Common myeloid progenitor, CD34-positive (primary cell): ENCODE data around the gene VIPR1.
"Not testable (repeated sequence)": the region's sequence is repeated elsewhere in the genome, so short reads cannot be mapped to it uniquely, and the experiment has no call there.

ENCODE experiments used
- CTCF ChIA-PET: fragments of 350-600 bp; sonication (Branson Sonifier 250); formaldehyde crosslinking; loops from one replicate; lab custom pipeline; 2021; ENCODE audit warnings: antibody characterized with exemption; lab: Charles Lee
- POLR2A ChIA-PET: fragments of 350-600 bp; sonication (Branson Sonifier 250); formaldehyde crosslinking; loops from one replicate; lab custom pipeline; 2021; ENCODE audit warnings: antibody characterized with exemption; lab: Charles Lee
- DNase-seq, 3 donors: peaks; one replicate each; pipeline versions ENCODE4 v3.0.0 to v3.0.0-alpha.2; 2013
- H3K27ac ChIP-seq, 2 experiments: 1 replicate in 1 of 2; 2 replicates in 1 of 2; pipeline ENCODE4 v1.7.0; 2013; ENCODE audit warnings: inconsistent platforms in 2 of 2, low read length in 2 of 2, mild to moderate bottlenecking in 2 of 2, low read depth in 1 of 2, moderate library complexity in 1 of 2; ENCODE audit not compliant: severe bottlenecking in 2 of 2, insufficient read depth in 1 of 2, poor library complexity in 1 of 2
- H3K27me3 ChIP-seq, 5 experiments: replicated peaks in 2 of 5; 1 replicate in 3 of 5; 2 replicates in 2 of 5; pipeline versions ENCODE4 v1.6.1 to v1.7.0; 2013; ENCODE audit warnings: low read length in 4 of 5, mild to moderate bottlenecking in 2 of 5, moderate library complexity in 2 of 5, inconsistent platforms in 1 of 5; ENCODE audit not compliant: insufficient read depth in 5 of 5, control insufficient read depth in 4 of 5
- H3K36me3 ChIP-seq, 4 experiments: 1 replicate in 2 of 4; 2 replicates in 2 of 4; pipeline versions ENCODE4 v1.6.1 to v1.7.0; 2013; ENCODE audit warnings: low read length in 3 of 4, control low read depth in 1 of 4, mild to moderate bottlenecking in 1 of 4; ENCODE audit not compliant: control insufficient read depth in 4 of 4, insufficient read depth in 4 of 4
- H3K4me1 ChIP-seq, 4 experiments: 1 replicate in 3 of 4; 2 replicates in 1 of 4; pipeline versions ENCODE4 v1.6.1 to v1.7.1; 2013; ENCODE audit warnings: low read length in 3 of 4, mild to moderate bottlenecking in 3 of 4, control low read depth in 1 of 4, inconsistent platforms in 1 of 4, moderate library complexity in 1 of 4; ENCODE audit not compliant: control insufficient read depth in 4 of 4, insufficient read depth in 4 of 4; ENCODE audit errors: control extremely low read depth in 1 of 4
- H3K4me3 ChIP-seq, 7 experiments: 1 replicate in 4 of 7; 2 replicates in 3 of 7; pipeline versions ENCODE4 v1.5.1 to v1.7.0; 2013; ENCODE audit warnings: mild to moderate bottlenecking in 7 of 7, low read length in 6 of 7, moderate library complexity in 6 of 7, inconsistent platforms in 2 of 7, low read depth in 2 of 7, control low read depth in 1 of 7; ENCODE audit not compliant: insufficient read depth in 4 of 7, control insufficient read depth in 1 of 7; ENCODE audit errors: extremely low read depth in 1 of 7
- H3K9me3 ChIP-seq, 5 experiments: 1 replicate in 4 of 5; 2 replicates in 1 of 5; pipeline versions ENCODE4 v1.6.1 to v1.7.1; 2013; ENCODE audit warnings: low read length in 4 of 5, mild to moderate bottlenecking in 2 of 5, inconsistent platforms in 1 of 5, low read depth in 1 of 5, moderate library complexity in 1 of 5; ENCODE audit not compliant: control insufficient read depth in 4 of 5, insufficient read depth in 2 of 5; ENCODE audit errors: control extremely low read depth in 1 of 5
- WGBS: methylation state at CpG from one replicate; pipeline ENCODE4 v1.1.5; 2013; ENCODE audit not compliant: insufficient coverage; 5-methylcytosine and 5-hydroxymethylcytosine counted together

Gene VIPR1

DNA sequence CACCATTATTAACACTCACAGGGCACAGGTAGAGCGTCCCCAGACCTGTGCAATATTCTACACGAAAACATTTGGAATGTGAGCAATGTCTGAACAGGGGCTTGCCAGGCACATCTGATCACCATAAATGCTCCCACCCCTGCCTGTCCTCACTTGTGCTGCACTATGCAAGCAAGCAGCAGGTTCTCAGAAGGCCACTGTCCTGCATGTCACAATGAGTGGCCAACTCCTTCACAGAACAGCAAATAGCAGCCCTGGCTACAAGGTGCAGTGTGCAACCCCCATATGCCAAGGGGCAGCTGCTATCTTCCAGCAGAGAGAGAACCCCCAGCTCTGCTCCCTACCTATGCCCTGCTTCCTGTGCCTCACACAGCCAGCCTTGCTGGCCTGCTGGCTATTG lies 46.7 kb downstream of the VIPR1 start:
- ChIA-PET POLR2A (no interaction called here), CTCF (interaction anchor here (1.4 to 8.9 kb wide), 9 partner anchors 8 to 302 kb away, joined by 3 to 55 read pairs (median 10); partner anchors contain the start of gene VIPR1)
- no peak overlapping the region for H3K4me3 ChIP-seq
- H3K36me3 ChIP-seq: peaks cover 11 to 38% (median 27%) of the 10 kb centered on the region in 4 experiments
- no peaks in the 10 kb centered on the region for H3K9me3 ChIP-seq
- 100% methylated on average over 2 of the region's 2 CpGs for WGBS
- H3K4me1 ChIP-seq: no peaks in the 10 kb centered on the region
- no peak for DNase-seq
- no peaks in the 10 kb centered on the region for H3K27me3 ChIP-seq
- no peak overlapping the region for H3K27ac ChIP-seq

DNA sequence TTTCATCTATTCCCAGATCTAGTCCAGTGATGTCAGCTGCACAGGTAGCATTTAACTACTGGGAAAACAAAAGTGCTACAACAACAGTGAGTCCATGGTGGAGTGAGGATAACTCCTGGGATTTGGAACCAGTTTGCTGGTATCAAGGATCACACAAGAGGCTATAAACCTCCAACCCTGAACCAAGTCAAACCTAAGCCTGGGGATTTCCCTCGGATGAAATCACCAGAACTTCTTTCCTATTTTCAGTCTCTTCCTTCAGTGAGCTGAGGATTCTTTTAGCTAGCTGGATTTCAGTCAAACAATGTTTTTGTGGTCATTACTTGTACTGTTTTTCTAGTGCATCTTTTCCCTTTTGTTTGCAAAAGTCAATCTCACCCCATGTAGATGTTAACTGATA lies 47.8 kb downstream of the VIPR1 start:
- WGBS: 43% methylated on average over 1 of the region's 1 CpG
- DNase-seq: no peak
- H3K27me3 ChIP-seq: no peaks in the 10 kb centered on the region
- CTCF ChIA-PET: interaction anchor here (1.4 to 8.9 kb wide), 5 partner anchors 10 to 303 kb away, joined by 5 to 55 read pairs (median 15); partner anchors contain the start of gene VIPR1
- H3K27ac ChIP-seq: no peak overlapping the region
- H3K4me1 ChIP-seq: no peaks in the 10 kb centered on the region
- H3K36me3 ChIP-seq: peaks cover 13 to 46% (median 30%) of the 10 kb centered on the region in 4 experiments
- no peaks in the 10 kb centered on the region for H3K9me3 ChIP-seq
- H3K4me3 ChIP-seq: no peak overlapping the region
- POLR2A ChIA-PET: no interaction called here

DNA sequence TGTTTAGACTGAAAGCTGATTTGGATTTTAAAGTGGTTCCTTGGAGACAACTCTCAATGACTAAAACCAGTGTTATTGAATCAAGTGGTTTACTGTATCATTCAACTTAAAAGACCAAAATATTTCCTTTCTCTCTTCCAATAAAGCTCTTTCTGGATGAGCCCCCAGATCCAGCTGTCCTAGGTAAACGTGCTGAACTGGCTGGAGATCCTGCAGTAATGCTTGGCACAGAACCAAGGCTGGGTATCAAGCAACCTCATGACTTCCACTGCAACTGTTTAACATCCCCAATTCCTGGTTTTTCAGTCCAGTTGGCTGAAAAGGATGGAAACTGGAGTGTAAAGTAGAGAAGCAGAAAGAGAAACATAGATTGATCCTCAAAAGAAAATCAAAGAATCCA lies 50.4 kb downstream of the VIPR1 start:
- Histone ChIP-seq H3K27me3 (no peaks in the 10 kb centered on the region), H3K27ac (no peak overlapping the region), H3K4me3 (no peak overlapping the region), H3K4me1 (peaks cover 0 to 11% (median 6%) of the 10 kb centered on the region in 4 experiments), H3K9me3 (no peaks in the 10 kb centered on the region), H3K36me3 (peaks cover 18 to 70% (median 46%) of the 10 kb centered on the region in 4 experiments)
- 64% methylated on average over 1 of the region's 1 CpG for WGBS
- ChIA-PET POLR2A (no interaction called here), CTCF (interaction anchor here (1.3 to 8.9 kb wide), 4 partner anchors 10 to 17 kb away, joined by 3 to 55 read pairs (median 6); no protein-coding TSS in a partner anchor)
- DNase-seq: no peak

GRCh38 chr3:42556089-42556632 lies 53.7 kb downstream of the VIPR1 start:
- ChIA-PET POLR2A (no interaction called here), CTCF (interaction anchor here (2.2 kb wide), 1 partner anchor 9 kb away, joined by 10 read pairs; no protein-coding TSS in a partner anchor)
- Histone ChIP-seq H3K4me3 (no peak overlapping the region), H3K4me1 (peaks cover 0 to 11% (median 6%) of the 10 kb centered on the region in 4 experiments), H3K9me3 (no peaks in the 10 kb centered on the region), H3K27ac (peak overlapping the region in 1 of 2 experiments; percentile 11), H3K27me3 (no peaks in the 10 kb centered on the region), H3K36me3 (peaks cover 28 to 76% (median 51%) of the 10 kb centered on the region in 4 experiments)
- peak in 2 of 3 donors; percentile 49 to 66 for DNase-seq
- WGBS: 64% methylated on average over 3 of the region's 3 CpGs

DNA sequence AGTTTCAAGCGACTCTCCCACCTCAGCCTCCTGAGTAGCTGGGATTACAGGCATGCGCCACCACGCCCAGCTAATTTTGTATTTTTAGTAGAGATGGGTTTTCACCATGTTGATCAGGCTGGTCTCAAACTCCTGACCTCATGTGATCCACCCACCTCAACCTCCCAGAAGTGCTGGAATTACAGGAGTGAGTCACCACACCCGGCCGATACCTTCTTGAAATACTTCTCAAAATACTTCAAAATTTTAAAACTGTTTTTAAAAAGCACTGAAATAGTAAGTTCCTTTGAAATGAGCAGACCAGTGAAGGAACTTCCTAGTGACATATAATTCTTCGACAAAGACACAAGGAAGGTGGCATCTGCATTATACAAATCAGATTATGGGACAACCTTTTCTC lies 54.4 kb downstream of the VIPR1 start:
- Histone ChIP-seq H3K36me3 (peaks cover 29 to 79% (median 50%) of the 10 kb centered on the region in 4 experiments), H3K4me1 (peaks cover 0 to 11% (median 6%) of the 10 kb centered on the region in 4 experiments)
- CTCF ChIA-PET: interaction anchor here (2.2 kb wide), 1 partner anchor 9 kb away, joined by 10 read pairs; no protein-coding TSS in a partner anchor
- DNase-seq, H3K27me3 ChIP-seq, H3K4me3 ChIP-seq, H3K27ac ChIP-seq, POLR2A ChIA-PET, H3K9me3 ChIP-seq: not testable (repeated sequence)
- 90% methylated on average over 2 of the region's 6 CpGs for WGBS

- Histone ChIP-seq H3K4me3 (no peak overlapping the region), H3K9me3 (no peaks in the 10 kb centered on the region), H3K27me3 (no peaks in the 10 kb centered on the region), H3K36me3 (peaks cover 33 to 84% (median 49%) of the 10 kb centered on the region in 4 experiments), H3K4me1 (peaks cover 0 to 11% (median 6%) of the 10 kb centered on the region in 4 experiments), H3K27ac (no peak overlapping the region)
- POLR2A ChIA-PET: no interaction called here
- peak; percentile 23 to 40 (median 40) for DNase-seq
- CTCF ChIA-PET: interaction anchor here (0.6 to 5.0 kb wide), 3 partner anchors 10 to 183 kb away, joined by 3 to 41 read pairs (median 10); no protein-coding TSS in a partner anchor
These were observed 55.4 kb downstream of the VIPR1 start for GRCh38 chr3:42557854-42558253.
